GM19328 (cell line): ENCODE results near the gene RAP1GAP.
"Not testable (repeated sequence)": the region's sequence is repeated elsewhere in the genome, so short reads cannot be mapped to it uniquely, and the experiment has no call there.

ENCODE experiments used
- ATAC-seq: cut with Tn5 transposase; IDR thresholded peaks from one replicate; pipeline ENCODE4 v1.9.1; 2021; ENCODE audit warnings: mild to moderate bottlenecking, moderate library complexity; ENCODE audit not compliant: unreplicated experiment

Gene RAP1GAP

GRCh38 chr1:21574466-21575151 is 94.5 kb downstream of the RAP1GAP start:
- no peak for ATAC-seq

GRCh38 chr1:21573971-21574465 is 95.1 kb downstream of the RAP1GAP start:
- ATAC-seq = no peak

- ATAC-seq = no peak
Measured at GRCh38 chr1:21573475-21573874, 95.7 kb downstream of the RAP1GAP start.

GRCh38 chr1:21572735-21573277 is 96.4 kb downstream of the RAP1GAP start:
- no peak for ATAC-seq

- no peak for ATAC-seq
Measured at GRCh38 chr1:21572221-21572620, 96.9 kb downstream of the RAP1GAP start.

- ATAC-seq = no peak
Measured at GRCh38 chr1:21570885-21571284, 98.3 kb downstream of the RAP1GAP start.

- ATAC-seq = no peak
Measured at GRCh38 chr1:21570528-21570875, 98.7 kb downstream of the RAP1GAP start.

GRCh38 chr1:21569820-21570527 is 99.2 kb downstream of the RAP1GAP start:
- ATAC-seq = no peak

GRCh38 chr1:21568809-21569385 is 100.3 kb downstream of the RAP1GAP start:
- ATAC-seq = no peak

- no peak for ATAC-seq
Measured at GRCh38 chr1:21568006-21568746, 101.0 kb downstream of the RAP1GAP start.

GRCh38 chr1:21567241-21568005 is 101.7 kb downstream of the RAP1GAP start:
- ATAC-seq = no peak

GRCh38 chr1:21566361-21566760 is 102.8 kb downstream of the RAP1GAP start:
- ATAC-seq = not testable (repeated sequence)

- no peak for ATAC-seq
Measured at GRCh38 chr1:21565285-21565684, 103.9 kb downstream of the RAP1GAP start.

GRCh38 chr1:21564521-21565095 is 104.5 kb downstream of the RAP1GAP start:
- no peak for ATAC-seq

- no peak for ATAC-seq
Measured at GRCh38 chr1:21563971-21564370, 105.2 kb downstream of the RAP1GAP start.

- ATAC-seq = no peak
Measured at GRCh38 chr1:21562896-21563295, 106.3 kb downstream of the RAP1GAP start.

- ATAC-seq = no peak
Measured at GRCh38 chr1:21560916-21561638, 108.1 kb downstream of the RAP1GAP start.

- ATAC-seq = no peak
Measured at GRCh38 chr1:21559788-21560567, 109.2 kb downstream of the RAP1GAP start.
